Neural progenitor cell (in vitro differentiated cells): ENCODE results near the gene MUC5AC.

Source experiments
- EZH2phosphoT487 ChIP-seq: fragments of 200-600 bp; sonication (generic); IDR thresholded peaks from 2 replicates; pipeline ENCODE4 v1.6.1; 2017; ENCODE audit warnings: antibody characterized with exemption
- TF ChIP-seq, protein P1 (sequence below): fragments of 200-600 bp; sonication (generic); IDR thresholded peaks from 2 replicates; pipeline ENCODE4 v1.5.1; 2017; ENCODE audit warnings: antibody characterized with exemption, mild to moderate bottlenecking

DNA sequence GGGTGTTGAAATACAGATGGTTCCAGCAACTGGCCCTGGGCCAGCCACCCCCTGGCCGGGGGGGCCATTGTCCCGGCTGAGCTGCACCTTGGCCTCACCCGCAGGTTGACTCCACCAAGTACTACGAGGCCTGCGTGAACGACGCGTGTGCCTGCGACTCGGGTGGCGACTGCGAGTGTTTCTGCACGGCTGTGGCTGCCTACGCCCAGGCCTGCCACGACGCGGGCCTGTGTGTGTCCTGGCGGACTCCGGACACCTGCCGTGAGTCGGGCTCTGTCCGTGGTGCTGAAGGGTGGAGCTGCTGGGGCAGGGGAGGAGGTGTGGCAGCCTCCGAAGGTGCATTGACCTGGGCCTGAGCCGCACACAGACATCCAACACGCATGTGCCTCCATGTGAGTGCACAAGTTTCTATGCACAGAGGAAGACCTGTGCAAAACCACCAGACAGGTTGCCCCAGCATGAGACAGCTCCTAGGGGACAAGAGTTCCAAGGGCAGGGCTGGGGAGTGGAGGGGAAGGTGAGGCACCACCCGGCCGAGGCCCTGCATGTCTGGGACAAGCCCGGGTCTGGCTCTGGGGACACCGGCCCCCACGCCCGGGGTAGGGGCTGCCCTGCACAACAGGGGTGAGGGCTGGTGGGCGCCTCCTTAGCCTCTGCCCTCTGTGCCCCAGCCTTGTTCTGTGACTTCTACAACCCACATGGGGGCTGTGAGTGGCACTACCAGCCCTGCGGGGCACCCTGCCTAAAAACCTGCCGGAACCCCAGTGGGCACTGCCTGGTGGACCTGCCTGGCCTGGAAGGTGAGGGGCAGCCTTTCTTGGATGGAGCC lies 81.2 kb downstream of the MUC5AC start:
- TF ChIP-seq, protein P1, sequence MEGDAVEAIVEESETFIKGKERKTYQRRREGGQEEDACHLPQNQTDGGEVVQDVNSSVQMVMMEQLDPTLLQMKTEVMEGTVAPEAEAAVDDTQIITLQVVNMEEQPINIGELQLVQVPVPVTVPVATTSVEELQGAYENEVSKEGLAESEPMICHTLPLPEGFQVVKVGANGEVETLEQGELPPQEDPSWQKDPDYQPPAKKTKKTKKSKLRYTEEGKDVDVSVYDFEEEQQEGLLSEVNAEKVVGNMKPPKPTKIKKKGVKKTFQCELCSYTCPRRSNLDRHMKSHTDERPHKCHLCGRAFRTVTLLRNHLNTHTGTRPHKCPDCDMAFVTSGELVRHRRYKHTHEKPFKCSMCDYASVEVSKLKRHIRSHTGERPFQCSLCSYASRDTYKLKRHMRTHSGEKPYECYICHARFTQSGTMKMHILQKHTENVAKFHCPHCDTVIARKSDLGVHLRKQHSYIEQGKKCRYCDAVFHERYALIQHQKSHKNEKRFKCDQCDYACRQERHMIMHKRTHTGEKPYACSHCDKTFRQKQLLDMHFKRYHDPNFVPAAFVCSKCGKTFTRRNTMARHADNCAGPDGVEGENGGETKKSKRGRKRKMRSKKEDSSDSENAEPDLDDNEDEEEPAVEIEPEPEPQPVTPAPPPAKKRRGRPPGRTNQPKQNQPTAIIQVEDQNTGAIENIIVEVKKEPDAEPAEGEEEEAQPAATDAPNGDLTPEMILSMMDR: no peak
- TF ChIP-seq EZH2phosphoT487: no peak
